Measurements from ENCODE around the gene CEP41. TPM values are rescaled to one million over a fixed set of nuclear protein-coding genes. Genes with fewer than 3 reads are reported as not detected.

Gene CEP41
- total RNA-seq, 1 experiment from 2014 or later = 7.1 TPM

GRCh38 chr7:130345136-130345535 is 95.7 kb downstream of the CEP41 start (continued):
- TF ChIP-seq ZNF423 (CRISPR knock-in tag; IDR thresholded peaks at IDR 0.05) = no peak
- no peak for TF ChIP-seq ZNF396 (CRISPR knock-in tag; IDR thresholded peaks at IDR 0.05; ENCODE audit: borderline replicate concordance)

GRCh38 chr7:130344271-130344866 is 96.4 kb downstream of the CEP41 start, which contains the start of gene CPA5:
CPA5 (plus strand) TSS chr7:130344816; CDS start chr7:130346486, 1,670 bp downstream.
- H3K27me3 Mint-ChIP-seq (ENCODE audit: low read depth) = no peaks in the 10 kb centered on the region; the same call in 1 of the 2 replicates
- no peak within 1 kb of the TSS for H3K27ac Mint-ChIP-seq
- TF ChIP-seq NFE2L1 (CRISPR knock-in tag; IDR thresholded peaks at IDR 0.05) (no peak), ZSCAN18 (CRISPR knock-in tag; IDR thresholded peaks at IDR 0.05) (no peak), ERG (CRISPR knock-in tag; IDR thresholded peaks at IDR 0.05) (no peak), ATF6 (CRISPR knock-in tag; IDR thresholded peaks at IDR 0.05) (no peak), ETV6 (CRISPR knock-in tag; IDR thresholded peaks at IDR 0.05) (no peak)
- peaks cover 18% of the 10 kb centered on the region for H3K4me1 Mint-ChIP-seq
- DNase-seq (ENCODE audit: low spot score) = no peak
- ChIA-PET POLR2A (no interaction called here), CTCF (no interaction called here)
- peak within 1 kb of the TSS; percentile 16; the same call in 1 of the 2 replicates for H3K4me3 Mint-ChIP-seq
- no peaks in the 10 kb centered on the region for H3K36me3 Mint-ChIP-seq
- no peak for ATAC-seq
- H3K9me3 Mint-ChIP-seq = no peaks in the 10 kb centered on the region

Other genes with a start within 250 kb of the CEP41 start
- 21.0 to 25.8 TPM (median 23.5 TPM) in 3 replicates for gene TMEM209, start 235.6 kb downstream of the CEP41 start, total RNA-seq (2021)
- gene SSMEM1, start 233.2 kb downstream of the CEP41 start, total RNA-seq (2021) = not detected in 3 replicates
- gene CPA2, start 174.2 kb downstream of the CEP41 start, total RNA-seq (2021) = 0.90 to 2.3 TPM (median 1.3 TPM) in 3 replicates
- gene CPA4, start 147.9 kb downstream of the CEP41 start, total RNA-seq (2021) = 0.11 TPM in 2 of 3 replicates, not detected in the other
- not detected in 3 replicates for gene CPA5, start 96.2 kb downstream of the CEP41 start, total RNA-seq (2021)
- 7.9 to 14.0 TPM (median 8.9 TPM) in 3 replicates for gene CPA1, start 60.5 kb downstream of the CEP41 start, total RNA-seq (2021)
- 130 to 188 TPM (median 143 TPM) in 3 replicates for gene MEST, start 51.1 kb upstream of the CEP41 start, total RNA-seq (2021)
- 50.9 to 68.4 TPM (median 64.9 TPM) in 3 replicates for gene COPG2, start 227.7 kb upstream of the CEP41 start, total RNA-seq (2021)
- not detected in 3 replicates for gene TSGA13, start 245.5 kb upstream of the CEP41 start, total RNA-seq (2021)